GM10847 (cell line): Measurements from ENCODE around the gene OSCAR.

Source experiments
- POLR2A ChIP-seq: IDR thresholded peaks from 2 replicates; pipeline ENCODE4 v1.6.1; 2011; ENCODE audit not compliant: insufficient read length; ENCODE audit errors: extremely low read depth

Gene OSCAR

DNA sequence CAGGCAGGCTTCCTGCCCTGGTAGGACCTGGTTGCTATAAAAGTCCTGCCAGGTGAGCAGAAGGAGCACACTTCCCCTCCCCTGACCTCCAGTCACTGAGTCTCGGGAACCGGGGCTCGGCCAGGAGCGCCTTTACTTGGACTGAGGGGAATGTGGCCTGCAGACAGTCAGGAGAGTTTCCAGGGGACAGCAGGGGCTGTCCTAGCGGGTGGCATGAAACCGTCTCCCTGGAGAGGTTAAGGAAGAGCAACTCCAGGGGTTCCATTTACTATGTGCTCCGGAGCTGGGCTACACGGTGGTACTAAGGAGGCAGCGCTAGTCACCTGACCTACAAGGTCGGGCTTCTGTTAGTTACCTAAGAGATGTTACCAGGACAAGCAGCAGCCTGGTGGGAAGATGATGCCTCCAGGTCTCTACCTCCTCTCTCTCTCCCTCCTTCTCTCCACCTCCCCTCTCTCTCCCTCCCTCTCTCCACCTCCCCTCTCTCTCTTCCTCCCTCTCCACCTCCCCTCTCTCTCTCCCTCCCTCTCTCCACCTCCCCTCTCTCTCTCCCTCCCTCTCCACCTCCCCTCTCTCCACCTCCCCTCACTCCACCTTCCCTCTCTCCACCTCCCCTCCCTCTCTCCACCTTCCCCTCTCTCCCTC, 32.8 kb upstream of the OSCAR start:
- TF ChIP-seq POLR2A, result no peak

DNA sequence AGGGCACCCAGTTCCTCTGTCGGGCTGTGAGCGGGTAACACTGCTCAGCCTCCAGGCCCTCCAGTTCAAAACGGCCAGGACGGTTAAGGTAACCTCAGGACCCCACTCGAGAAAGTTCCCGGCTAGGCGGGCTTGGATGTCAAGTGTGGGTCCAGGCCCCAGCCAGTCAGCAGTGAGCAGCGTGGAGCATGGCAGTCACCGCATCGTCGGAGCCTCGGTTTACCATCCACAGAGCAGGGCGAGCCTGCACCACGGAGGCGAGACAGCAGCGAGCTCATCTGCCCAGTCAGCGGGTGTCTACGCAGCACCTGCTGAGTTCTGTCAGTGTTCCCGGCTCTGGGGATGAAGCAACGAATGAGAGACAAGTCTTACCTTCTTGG, 29.0 kb upstream of the OSCAR start:
- no peak for TF ChIP-seq POLR2A

DNA sequence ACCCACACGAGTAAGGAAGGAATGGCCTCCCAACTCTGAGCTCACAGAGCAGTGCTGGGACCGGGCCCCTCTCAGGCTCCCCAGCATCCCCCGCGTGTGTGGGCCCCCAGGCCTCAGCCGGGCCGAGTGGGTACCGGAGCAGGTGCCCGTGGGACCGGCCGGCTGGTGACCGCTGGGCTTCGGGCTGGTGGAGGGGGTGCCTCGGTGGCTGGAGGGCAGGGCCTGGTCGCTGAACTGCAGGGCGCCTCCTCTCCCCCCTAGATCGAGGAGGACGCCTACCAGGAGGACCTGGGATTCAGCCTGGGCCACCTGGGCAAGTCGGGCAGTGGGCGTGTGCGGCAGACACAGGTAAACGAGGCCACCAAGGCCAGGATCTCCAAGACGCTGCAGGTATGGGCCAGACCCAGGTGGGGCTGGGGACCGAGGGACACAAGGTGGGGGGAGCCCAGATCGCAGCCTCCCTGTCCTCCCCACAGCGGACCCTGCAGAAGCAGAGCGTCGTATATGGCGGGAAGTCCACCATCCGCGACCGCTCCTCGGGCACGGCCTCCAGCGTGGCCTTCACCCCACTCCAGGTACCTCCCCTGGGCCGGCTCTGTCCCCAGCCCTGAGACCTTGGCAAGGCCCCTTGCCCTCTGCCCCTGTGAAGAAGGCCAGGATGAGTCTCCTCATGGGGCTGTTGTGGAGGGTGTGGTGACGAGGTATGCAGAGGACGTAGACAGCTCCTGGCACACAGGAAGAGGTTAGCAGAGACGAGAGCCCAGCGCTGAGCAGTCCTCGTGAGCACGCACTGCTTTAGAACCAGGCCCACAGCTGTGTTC, 28.4 kb upstream of the OSCAR start:
- no peak for TF ChIP-seq POLR2A

DNA sequence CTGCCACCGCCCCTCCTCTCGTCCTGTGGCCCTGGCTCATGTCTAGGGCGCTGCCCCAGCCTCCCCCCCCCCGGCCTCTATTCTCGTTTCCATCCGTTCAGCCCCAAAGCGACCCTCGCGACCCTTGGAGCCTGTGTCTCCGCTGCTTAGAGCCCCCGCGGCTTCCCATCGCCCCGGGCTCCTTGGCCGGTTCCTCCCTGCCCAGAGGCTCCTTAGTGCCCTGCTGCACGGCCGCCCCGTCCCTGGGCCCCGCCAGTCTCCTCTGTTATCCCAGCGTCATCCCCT, 27.8 kb upstream of the OSCAR start:
- TF ChIP-seq POLR2A, result no peak

DNA sequence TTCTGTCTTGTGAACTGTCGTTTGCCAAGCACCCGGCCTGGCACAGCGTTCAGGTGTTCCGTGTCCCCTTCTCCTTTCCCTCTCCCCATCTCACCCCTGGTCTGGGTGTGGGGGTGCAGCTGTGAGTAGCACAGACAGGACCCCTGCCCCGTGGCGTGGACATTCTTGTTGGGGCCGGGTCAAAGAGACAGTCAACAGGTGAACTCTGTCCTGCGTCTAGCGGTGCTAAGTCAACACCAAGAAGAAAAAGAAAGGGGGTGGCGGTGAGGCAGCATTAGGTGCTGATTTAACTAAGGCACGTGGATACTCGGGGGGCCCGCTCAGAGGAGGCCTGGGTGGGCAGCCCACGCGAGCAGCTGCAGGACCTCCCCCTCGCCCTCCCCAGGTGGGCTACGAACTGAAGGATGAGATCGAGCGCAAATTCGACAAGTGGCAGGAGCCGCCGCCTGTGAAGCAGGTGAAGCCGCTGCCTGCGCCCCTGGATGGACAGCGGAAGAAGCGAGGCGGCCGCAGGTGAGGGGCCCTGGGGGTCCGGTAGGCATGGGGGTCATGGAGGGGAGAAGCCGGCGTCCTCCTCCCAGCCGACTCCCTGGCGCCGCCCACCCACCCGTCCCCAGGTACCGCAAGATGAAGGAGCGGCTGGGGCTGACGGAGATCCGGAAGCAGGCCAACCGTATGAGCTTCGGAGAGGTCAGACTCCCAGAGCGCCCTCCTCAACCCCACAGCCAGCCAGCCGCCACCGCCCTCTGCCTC, 27.3 kb upstream of the OSCAR start:
- TF ChIP-seq POLR2A, result no peak

DNA sequence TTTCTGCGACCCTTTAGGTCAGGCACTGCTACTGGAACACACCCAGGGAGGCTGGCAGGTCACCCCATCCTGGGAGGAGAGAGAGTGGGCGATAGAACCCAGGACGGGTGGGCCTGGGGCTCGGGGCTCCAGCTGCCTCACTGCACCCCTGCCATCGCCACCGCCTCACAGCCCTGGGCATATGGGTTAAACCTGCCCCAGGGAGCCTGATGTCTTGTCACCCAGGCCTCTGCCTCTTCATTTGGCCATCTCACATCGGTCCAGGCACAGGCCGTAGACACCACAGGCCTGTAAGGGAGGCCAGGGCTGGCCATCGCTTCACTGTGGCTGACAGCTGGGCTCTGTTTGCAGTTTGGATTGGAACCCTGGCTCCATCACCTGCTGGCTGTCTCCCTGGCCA, 25.1 kb upstream of the OSCAR start:
- TF ChIP-seq POLR2A, result no peak

DNA sequence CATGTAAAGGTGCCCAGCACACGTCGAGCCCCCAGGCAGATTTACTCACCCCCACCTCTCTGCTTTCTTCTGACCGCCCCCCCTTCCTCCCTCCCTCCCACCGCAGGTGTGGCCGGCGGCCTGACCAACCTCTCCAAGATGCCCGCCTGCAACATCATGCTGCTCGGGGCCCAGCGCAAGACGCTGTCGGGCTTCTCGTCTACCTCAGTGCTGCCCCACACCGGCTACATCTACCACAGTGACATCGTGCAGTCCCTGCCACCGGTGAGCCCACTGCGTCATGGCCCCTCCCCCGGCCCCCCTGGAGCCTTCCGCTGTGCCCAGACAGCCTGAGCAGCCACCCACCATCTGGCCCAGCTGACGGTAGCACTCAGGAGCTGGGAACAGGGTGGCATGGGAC, 23.8 kb upstream of the OSCAR start:
- no peak for TF ChIP-seq POLR2A

DNA sequence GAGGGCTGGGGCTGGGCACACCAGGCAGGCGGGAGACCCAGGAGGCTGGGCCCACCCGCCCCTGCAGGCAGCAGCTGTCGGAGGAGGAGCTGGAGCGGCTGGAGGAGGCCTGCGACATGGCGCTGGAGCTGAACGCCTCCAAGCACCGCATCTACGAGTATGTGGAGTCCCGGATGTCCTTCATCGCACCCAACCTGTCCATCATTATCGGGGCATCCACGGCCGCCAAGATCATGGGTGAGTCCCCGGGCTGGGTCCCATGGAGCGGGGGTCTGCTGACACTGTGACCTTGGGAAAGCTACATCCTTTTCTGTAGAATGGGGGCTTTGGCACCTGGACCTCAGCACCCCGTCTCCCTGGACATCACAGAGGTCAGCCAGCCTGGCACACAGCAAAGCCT, 23.1 kb upstream of the OSCAR start:
- no peak for TF ChIP-seq POLR2A

DNA sequence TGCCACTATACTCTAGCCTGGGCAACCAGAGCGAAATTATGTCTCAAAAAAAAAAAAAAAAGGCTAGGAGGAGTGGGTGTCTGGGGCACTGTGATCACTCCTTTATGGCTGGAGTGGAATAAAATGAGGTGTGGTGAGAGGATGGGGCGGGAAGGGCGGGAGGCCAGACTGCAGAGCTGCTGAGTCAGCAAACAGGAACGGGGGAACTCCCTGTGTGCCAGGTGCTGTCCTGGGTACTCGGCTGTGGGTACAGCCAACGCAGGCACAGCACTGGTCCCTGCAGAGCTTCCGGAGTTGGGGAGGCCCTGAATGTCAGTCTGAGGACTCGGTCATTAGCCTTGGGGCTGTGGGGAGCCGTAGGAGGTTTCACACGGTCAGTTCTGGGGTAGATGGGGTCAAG, 20.7 kb upstream of the OSCAR start:
- no peak for TF ChIP-seq POLR2A

DNA sequence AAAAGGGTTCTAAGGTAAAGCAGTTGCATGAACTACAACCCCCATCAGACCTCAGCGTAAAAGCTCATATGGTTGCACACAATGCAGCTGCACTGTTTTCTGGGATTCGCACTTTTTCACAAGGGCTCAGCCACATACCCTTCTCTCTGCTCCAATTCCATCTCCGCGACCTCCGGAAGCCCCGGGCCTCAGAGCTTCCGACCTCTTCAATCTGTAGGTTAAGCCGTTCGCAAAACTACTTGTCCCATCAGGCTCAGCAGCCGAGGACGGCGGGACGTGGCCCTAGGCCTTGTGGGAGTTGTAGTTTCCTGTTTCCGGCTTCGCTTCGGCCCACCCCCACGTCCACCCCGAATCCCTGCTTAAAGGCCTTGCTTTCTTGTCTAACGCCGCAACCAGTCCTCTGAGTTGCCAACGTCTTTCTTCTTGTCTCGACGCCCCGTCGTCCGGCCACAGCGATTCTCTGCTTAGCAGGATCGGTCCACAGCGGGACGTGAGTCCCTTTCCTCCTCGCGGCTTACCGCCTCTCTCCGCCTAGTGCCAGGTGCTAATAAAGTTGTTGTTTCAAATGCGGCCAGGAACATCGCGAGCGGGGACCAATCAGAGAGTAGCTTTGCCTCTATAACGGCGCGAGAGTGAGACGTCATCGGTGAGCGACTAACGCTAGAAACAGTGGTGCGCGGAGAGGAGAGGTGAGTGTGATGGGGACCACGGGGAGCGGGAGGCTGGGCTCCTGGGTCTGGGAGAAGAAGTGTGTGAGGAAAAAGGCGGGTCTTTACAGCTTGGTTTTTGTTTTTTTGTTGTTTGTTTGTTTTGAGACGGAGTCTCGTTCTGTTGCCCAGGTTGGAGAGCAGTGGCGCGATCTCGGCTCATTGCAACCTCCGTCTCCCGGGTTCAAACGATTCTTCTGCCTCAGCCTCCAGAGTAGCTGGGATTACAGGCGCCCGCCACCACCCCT, 14.8 kb upstream of the OSCAR start, which contains the start of the genes PRPF31 and TFPT:
PRPF31 (plus strand) TSS at position 646 of the 955 bp plus-strand sequence. CDS start 2,525 bp downstream, outside the sequence.
TFPT (minus strand) TSS at position 549 of the 955 bp plus-strand sequence; CDS start at position 161, 388 bp downstream.
- TF ChIP-seq POLR2A, result peak; percentile 60

DNA sequence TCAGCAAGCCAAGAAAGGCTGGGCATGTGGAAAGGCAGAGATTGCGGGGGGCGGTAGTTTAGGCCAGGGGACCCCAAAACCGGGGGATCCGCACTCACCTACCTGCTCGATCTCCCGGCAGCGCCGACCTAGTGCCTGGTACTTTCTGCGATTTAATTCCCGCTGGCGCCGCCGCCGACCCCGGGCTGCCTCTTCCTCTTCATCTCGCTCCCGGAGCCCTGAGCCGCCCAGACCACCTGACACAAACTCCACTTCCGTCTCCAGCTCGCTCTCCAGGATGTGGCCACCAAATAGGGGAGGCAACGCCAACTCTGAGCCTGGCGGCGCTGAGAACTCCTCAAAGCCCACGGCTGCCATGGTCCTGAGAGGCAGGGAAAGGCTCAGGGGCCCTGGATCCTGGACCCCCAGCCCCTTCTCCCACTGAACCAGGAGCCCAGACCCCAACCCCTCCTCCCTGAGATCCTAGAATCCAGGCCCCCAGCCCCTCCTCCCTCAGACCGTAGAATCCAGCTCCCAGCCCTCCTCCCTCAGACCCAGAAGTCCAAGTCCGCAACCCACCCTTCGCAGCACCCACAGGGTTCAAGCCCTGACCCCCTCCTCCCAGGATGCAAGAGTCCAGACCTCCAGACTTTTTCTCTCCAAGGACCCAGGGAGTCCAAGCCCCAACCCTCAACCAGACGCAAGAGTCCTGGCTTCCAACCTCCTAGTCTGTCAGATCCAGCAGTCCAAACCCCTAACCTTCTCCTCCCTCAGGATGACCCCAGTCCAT, 13.9 kb upstream of the OSCAR start:
- TF ChIP-seq POLR2A, result peak; percentile 39

DNA sequence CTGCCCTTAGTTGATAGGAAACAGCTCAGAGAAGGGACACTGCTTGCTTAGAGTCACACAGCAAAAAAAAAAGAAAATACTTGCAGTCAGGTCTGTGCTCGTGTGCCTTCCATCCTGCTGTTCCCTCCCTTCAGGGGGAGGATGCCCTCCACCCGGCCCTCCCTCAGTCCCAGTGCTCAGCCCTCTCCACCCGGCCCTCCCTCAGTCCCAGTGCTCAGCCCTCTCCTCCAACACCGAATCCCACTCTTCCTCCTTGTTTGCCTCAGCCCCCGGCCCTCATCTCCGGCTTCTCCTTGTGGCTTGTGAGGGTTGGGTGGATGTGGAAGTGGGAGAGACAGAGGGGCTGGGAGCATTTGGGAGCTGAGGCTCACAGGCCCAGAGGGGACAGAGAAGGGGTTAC, 9.0 kb upstream of the OSCAR start:
- TF ChIP-seq POLR2A, result no peak

DNA sequence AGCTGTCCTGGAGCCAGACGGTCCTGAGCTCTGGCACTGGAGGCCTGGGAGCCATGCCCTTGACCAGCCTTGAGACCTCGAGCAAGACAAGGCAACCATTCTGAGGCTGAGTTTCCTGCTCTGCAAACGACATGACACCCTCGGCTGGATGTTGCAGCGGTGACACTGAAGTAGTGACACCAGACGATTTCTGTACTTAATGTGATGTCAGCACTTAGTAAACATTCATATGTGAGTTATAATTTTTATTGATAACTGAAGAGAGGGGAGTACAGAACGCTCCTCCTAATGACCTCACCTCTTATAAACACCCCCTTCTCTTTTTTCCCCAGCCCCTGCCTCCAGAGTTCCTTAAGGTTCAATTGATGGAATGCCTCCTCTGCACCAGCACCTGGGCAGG, 7.9 kb upstream of the OSCAR start:
- TF ChIP-seq POLR2A, result no peak

DNA sequence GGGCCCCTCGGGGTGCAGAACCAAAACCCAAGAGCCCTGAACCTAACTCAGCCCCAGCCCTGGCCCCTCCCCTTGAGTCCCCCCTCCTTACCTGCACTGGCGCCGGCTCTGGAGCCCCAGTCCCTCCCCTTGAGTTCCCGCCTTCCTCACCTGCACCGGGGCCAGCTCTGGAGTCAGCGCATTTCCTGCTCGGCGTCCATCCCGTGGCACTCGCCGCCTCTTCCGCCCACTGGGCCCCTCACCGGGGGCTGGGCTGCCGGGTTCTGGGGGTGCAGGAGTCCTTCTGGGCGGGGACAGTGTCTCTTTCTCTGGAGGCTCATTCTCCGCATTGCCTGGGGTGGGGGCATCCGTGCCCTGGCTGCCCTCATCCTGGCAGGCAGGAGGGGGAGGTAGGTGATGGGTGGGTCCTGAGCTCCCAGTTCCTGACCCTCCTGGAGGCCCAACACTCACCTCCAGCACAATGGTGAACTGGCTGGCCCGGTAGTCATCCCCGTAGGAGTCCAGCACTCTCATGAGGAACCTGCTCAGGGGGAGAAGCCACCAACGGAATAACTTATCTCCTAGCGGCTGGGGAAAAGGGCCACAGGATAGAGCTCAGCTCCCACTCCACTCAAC, 7.4 kb upstream of the OSCAR start:
- TF ChIP-seq POLR2A, result no peak
